Smooth muscle cell of the brain vasculature (primary cell): Measurements from ENCODE around the gene PADI4.

Experiments
- DNase-seq: peaks from one replicate; pipeline ENCODE4 v3.0.0-alpha.2; 2012; ENCODE audit warnings: low read depth, low spot score

Gene PADI4

DNA sequence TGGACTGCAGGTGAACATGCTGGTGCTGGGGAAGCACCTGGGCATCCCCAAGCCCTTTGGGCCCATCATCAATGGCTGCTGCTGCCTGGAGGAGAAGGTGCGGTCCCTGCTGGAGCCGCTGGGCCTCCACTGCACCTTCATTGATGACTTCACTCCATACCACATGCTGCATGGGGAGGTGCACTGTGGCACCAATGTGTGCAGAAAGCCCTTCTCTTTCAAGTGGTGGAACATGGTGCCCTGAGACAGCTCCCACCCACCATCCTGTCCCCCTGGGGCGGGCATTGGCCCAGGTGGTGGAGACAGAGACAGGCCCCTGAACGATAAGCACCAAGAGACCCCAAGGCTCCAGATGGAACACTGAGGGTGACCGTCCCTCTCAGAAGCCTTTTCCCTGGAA is 25.2 kb upstream of the PADI4 start:
- DNase-seq: no peak

DNA sequence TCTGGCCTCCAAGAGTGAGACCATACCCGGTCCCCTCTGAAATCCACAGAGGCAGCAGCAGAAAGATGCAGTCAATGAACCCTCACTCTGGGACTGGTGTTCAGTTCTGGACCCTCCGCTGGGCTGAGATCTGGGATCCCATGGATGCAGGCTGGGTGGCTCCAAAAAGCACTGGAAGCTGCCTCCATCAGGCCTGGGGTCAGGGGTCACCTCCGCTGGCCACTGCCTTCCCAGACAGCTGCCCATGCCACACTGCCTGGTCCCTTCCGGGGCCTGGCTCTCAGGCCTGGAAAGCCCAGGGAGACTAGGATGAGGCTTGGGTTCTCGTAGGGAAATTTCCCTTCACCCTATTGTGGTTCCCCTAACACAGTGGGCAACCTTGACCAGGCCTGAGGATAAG is 21.4 kb upstream of the PADI4 start:
- no peak for DNase-seq

DNA sequence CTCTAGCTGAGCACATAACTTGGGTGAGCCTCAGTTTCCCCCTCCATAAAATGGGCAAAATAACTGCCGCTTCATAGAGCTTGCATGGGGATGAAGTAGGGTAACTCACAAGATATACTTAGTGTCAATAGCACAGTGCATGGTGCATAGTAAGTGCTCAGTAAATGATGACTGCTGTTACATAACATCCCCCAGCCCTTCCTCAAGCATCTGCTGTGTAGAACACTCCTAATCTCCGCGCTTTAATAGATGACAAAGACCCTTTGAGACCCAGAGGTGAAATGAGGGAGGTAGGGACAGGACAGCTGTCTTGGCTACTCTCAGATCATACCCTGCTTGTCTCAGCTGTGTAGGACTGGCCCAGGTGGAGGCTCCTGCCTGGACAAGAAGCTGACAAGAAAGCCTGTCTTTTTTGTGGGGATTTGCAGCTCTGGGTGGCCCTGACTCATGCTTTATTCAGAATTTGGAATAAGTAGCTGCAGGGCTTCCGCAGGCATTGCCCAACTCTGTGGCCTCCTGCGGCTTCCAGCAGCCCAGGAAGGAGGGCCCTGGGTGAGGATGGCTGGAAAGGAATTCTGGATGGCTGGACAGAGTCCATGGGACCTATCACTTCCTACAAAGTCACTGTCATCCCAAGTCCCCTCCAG is 20.7 kb upstream of the PADI4 start:
- peak; percentile 10 for DNase-seq

DNA sequence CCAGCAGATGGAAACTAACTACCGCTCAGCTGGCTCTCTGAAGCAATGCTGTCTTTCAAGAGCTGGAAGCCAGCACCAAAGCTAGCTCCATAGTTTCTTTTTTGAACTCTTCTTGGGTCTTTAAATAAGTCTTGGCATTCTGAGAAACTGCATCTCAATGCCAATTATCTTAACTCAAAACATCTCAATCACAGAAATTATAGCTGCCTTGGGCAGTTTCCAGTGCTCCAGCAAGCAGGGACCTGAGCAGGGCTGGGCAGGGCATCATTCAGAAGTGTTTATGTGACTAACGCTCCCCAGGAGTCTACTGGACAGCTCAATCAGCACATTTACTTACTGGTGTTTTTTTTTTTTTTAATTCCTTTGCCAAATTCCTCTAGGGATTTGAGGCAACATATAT is 18.3 kb upstream of the PADI4 start:
- no peak for DNase-seq

DNA sequence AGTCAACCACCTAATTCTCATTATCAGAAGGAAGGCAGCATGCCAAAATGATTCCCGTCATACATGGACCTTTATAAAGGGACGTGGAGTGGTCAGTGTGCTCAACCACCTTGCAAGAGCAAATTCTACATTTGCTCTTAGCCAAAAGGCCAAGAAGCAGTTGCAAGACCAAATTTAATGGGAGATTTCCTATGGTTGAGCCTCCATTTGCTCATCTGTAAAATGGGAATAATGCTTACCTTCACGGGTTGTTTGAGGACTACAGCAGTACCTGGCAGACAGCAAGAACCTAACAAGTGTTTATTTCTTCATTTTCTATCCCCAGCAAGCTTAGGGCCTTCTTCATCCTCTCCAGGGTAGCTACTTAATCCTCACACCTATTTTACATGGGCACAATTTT is 17.4 kb upstream of the PADI4 start:
- DNase-seq: no peak

DNA sequence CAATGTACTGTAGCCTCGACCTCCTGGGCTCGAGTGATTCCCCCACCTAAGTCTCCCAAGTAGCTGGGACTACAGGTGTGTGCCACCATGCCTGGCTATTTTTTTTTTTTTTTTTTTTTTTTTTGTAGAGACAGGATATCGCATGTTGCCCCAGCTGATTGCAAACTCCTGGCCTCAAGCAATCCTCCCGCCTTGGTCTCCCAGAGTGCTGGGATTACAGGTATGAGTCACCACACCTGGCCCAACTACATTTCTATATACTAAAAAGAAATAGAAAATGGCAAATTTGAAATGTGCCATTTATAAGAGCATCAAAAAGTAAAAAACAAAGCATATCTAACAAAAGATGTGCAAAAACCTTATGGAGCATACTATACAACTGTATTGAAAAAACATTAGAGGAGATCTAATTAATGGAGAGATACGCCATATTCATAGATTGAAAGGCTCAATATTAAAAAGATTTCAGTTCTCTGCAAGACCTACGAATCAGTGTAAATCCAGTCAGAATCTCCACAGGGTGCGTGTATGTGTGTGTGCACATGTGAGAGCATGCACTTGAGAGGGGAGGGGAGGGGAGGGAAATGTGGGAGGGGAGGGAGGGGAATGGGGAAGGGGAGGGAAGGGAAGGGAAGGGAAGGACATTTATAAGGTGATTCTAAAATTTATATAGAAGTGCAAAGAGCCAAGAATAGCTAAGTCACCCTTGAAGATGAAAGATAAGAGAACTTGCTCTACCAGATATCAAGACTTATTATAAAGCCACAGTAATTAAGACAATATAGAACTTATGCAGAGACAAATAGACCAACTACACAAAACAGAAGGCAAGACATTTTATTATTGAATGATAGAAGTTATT is 15.5 kb upstream of the PADI4 start:
- DNase-seq: no peak

DNA sequence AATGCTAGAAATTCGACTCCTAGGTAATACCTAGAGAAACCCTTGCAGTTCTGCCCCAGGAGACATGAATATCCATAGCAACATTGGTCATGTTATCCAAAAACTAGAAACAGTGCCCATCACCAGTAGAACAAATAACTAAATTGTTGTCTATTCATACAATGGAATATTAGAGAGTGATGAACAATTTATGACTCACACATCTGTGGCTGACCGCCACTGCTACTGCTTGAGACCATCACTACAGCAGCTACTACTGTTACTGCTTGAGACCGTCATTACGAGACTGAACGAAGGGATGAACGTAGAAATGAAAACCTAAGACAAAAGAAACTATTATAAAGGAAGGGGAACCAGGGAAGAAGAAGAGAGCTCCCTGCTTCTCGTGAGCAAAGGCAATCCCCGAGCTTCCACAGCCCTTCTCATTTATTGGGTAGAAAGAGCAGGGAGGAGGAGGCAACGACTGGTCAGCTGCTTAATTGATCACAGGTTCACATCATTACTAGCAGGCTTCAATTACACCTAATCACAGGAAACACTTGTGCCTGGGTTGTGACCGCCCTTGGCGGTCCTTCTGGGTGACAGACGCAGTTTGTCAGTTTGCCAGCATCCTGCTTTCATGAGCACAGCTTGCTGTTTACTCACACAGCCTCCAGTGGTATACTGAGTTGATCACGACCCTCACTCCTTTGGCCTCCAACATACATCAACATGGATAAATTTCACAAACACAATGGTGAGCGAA is 14.1 kb upstream of the PADI4 start:
- no peak for DNase-seq

DNA sequence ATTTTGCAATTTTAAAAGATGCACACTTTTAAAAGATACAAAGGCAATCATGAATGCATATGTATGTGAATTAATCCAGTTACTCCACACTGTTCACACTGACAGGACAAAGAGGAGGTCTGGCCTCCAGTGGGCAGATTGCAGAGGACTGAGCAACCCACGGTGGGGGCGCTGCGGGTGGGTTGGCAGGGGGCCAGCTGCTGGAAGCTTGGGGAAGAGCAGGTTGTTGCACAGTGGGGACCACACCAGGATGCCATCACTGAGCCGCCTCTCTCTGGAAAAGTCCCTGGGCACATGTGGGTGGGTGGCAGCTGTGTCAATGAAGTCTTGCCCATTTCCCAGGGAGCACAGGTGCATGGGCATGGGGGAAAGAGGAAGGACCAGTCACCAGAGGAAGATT is 12.7 kb upstream of the PADI4 start:
- DNase-seq: no peak

DNA sequence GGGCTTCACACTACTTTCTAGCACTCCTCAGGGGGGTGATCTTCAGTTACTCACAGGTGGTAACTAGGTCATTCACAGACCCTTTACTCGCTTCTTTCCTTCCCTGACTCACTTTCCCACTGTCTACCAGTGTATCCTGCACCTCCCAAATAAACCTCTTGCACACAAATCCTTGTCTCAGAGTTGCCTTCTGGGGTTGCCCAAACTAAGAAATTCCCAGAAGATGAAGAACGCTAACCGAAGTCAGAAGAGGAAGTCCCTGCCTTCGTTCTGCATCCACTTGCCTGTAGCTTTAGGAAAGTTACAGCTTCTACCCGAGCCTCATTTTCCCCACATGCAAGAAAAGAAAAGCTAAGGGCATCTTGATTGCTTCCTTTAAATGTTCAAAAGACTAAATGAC is 11.9 kb upstream of the PADI4 start:
- DNase-seq: no peak

DNA sequence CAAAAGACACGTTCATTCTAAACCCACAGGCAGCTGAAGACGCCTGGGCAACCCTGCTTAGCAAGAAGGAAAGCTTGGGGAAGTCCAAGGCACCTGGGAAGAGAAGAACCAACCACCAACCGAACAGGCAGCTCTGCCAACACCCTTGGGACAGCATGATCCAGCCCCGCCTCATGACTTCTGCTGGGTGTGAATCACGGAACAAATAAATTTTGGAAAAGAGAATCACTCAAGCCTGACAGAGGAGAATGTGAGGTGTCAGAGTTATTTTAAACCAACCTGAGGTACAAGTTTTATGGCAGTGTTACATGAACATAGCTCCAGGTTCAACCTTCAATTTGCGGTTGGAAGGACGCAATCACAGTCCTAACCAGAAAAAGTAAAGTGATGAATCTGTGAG is 10.0 kb upstream of the PADI4 start:
- DNase-seq: no peak

DNA sequence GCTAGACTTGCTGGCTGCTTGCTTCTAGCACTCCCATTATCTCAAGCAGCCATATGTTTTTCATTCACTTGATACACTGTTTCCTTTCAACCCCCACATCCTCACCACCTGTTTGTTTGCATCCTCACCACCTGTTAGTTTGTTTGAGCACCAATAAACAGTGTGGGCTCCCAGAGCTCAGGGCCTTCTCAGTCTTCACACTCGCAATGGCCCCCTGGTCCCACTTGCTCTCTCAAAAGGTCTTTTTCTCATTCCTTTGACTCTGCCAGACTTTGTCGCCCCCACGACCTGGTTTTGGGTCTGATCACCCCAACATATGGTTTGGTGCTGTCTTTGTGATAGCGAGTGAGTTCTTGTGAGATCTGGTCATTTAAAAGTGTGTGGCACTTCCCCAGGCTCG is 6.2 kb upstream of the PADI4 start:
- DNase-seq: no peak

DNA sequence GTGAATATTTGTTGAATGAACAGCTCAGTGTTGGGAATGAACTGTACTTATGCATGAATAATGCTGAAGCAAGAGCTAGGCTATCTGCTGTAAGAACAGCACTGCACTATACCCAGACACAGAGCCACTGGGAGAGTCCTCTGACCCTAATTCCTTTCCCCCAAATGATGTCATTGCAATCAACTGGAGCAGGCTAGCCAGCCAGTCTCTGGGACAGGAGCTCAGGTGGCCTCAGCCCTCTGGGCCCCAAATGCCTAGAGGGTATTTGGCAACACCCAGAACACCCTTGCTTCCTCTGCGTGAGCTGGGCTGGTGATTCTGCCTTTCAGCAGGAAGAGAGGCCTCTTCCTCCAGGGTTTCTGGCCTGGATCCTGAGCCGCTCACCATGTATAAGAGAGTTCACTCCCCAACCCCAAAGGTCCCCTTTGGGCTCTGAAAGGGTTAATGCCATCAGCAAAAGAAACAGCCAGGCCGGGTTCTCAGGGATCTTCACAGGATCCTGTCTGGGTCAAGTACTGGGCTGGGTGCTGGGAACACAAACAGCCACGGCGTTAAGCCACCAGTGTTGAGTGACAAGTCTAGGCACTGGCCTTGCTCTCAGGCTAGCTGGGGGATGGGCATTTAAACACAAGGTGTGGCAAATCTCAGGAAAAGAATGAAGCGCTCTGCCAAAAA is 3.7 kb upstream of the PADI4 start:
- no peak for DNase-seq

DNA sequence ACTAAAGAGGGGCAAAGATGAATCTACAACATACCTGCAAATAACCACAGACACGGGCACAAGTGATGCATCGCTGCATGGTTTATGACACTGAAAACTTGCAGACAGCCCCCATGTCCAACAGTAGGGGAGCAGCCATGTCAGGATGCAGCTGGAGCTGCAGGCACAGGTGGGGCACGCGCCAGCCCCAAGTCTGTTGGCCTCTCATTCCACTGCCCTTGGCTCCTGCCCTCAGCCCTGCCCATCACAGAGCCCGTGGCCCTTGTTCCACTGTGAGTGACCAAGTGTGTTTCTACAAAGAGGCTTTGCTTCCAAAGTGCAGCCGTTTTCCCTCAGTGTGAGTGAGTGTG is 3.2 kb upstream of the PADI4 start:
- DNase-seq: no peak

DNA sequence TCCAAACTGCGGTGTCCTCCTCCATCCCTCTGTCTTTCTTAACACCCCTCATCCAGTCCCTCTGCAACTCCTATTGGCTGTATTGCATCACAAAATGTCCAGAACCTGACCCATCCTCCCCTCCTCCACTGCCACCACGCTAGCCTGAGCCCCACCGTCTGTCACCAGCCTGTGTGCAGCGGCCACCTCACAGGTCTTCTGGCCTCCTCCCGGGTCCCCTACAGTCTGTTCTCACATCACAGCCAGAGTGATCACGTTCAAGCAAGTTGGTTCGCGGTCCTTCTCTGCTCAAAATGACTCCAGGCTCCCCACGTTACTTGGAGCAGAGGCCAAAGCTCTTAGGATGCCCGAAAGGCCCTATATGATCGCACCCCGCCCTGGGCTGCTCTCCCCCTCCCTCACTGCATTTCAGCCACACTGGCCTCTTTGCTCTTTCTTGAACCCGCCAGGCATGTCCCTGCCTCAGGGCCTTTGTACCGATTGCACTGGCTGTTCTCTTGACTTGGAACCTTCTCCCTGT is 2.4 kb upstream of the PADI4 start:
- DNase-seq: no peak

DNA sequence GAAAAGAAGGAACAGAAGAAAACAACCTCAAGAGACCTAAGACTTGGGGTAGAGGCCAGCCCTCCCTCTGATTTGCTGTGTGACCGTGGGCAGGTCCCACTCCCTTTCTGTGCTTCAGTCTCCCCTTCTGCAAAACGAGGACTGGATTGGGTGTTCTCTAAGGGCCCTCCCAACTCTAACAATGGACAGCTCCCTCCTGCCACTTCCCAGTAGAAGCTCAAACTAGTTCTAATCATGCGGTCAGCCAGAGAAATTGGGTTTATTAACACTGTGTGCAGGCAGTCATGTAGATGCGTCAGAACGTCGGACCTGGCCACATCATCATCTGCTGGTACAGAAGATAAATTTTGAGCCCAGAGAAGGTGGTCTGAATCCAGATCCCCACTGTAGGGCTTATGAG is 1.6 kb upstream of the PADI4 start:
- no peak for DNase-seq

DNA sequence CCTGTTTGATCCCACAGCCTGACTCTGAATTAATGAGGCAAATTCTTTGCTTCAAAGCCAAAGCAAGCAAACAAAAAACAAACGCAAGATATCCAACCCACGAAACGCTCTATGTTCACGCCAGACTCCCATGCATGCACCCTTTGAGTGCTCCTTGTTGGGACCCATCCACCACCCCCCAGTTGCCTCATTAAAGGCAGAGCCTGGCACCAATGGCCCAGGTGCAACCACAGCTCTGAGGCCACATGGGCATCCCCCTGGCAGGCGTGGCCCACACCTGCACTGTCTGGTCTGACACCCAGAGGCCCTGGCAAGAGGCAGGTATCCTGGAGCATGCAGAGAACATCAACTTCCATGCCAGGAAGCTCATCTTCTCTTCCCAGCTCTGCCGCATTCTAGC is 1.1 kb upstream of the PADI4 start:
- DNase-seq: no peak

DNA sequence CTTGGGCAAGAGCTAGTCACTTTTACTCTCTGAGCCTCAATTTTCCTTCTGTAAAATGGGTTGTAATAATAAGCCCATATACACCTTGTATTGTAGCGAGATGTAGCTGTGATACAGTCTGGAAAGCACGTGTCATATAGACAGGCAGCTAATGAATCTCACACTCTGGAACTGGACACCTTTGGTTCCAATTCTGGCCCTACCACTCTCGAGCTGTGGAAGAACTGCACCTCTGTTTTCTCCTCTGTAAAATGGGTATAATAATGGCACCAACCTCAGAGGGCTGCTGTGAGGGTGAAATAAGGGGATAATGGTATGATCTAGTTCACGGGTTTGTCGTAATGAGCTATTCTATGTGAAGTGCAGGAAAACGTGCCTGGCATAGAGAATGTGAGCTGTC is 668 bp upstream of the PADI4 start:
- no peak for DNase-seq

DNA sequence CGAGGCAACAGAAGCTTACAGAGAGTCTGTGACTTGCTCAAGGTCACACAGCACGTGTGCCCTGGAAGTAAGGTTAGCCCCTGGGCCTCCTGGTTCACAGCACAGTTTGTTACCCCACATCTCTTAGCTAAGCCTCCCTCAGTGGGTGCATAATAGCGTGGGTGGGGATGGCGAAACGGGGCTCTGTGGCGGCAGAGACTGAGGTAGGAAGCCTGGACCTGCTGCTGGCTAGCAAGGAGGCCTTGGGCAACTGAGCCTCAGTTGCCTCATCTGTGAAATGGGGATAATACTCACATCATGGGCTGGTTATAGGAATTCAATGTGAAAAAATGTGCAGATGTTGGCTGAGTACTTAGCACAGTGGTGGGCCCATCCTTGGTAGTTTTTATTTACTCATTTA is 596 bp downstream of the PADI4 start:
- DNase-seq: no peak

DNA sequence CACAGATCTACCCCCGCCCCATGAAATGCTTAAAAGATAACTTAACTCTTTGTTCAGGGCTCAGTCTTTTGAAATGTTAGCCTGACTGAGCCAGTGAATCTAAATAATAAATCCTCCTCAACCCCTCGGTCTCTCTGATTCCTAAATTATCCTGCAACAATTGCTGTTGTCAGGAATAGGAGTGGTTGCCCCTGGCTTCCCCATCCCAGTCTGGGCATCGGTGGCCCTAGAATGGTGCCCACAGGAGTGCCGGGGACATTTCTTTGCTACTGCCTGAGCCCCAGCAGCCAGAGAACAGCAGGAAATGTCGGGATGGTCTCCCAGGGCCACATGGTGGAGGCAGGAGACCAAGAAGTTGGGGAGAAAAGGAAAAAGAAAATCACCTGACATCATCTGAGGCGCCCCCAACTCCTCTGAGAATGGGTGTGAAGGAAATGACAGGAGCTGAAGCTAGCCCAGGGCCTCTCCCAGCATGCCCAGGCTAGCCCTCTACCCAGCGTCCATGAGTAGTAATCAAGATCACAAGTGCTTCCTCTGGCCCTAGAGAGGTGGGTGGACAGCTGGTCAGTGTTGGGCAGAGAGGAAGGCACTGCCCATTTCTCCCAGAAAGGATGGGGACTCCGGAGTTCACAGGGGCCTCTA is 1.6 kb downstream of the PADI4 start:
- no peak for DNase-seq

DNA sequence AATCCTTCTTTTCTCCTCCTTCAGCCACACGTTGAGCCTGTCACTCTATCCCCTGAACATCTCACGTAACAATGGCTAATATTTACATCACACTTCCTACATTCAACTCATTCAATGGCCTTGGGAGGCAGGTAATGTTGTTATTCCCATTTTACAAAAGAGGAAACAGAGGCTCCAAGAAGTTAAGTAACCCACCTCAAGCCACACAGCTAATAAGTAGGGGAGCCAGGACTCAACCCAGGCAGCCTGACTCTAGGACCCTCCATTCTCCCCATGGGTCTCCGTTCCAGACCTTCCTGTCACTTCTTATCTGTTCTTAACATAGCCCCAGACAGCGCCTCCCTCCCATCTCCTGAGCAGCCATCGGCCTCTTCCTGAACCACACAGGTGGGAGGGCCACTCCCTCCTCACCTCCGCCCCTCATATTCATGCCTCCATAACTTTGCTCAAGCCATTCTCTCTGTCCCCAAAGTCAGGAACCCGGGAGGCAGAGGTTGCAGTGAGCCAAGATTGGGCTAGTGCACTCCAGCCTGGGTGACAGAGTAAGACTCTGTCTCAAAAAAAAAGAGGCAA is 2.2 kb downstream of the PADI4 start:
- no peak for DNase-seq
